ENCODE measurements around the gene OSBPL8.
A peak's percentile ranks its signal among the peaks of the same experiment; 100 is the strongest.
"Not testable (repeated sequence)": the region's sequence is repeated elsewhere in the genome, so short reads cannot be mapped to it uniquely, and the experiment has no call there.

OSBPL8 gene

DNA sequence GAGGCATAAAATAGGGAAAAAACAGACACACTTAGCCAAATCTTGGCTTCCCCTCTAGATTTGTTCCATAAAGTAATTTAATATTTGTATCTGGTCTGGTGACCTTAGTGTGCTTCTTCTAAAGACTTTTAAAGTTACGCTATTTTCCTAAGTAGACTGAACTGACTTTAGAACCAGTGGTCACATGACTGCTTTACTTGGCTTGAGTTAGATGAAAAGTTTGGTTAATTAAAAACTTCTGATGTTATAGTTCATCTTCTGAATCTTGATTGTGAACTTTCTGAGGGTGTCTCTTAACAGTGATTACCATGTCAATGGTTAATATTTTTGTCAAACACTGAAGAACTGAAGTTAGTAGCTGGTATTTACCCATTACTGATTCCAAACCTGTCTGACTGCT lies 214.0 kb downstream of the OSBPL8 start:
- no peak for DNase-seq

DNA sequence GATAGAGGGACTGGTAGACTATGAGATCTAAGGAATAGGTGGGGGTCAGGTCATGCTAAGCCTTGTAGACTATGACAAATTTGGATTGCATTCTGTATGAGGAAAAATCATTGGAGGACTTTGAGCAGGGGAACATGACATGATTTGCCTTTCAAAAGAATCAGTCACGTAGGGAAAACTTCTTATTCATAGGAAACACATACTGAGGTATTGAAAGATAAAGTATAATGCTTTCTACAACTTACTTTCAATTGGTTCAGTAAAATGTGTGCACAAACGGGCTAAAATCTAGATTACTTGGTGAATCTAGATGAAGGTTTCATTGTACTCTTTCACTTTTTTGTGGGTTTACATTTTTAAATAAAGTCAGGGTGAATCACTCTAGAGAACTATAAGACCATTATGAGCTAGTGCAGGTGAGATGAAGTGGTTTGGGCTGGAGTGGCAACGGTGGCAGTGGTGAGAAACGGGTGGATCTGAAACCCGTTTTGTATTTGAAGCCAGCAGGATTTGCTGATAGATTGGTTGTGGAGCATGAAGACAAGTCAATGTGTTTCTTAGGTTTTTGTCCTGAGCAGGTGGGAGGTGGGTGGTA lies 218.0 kb downstream of the OSBPL8 start:
- no peak for DNase-seq

DNA sequence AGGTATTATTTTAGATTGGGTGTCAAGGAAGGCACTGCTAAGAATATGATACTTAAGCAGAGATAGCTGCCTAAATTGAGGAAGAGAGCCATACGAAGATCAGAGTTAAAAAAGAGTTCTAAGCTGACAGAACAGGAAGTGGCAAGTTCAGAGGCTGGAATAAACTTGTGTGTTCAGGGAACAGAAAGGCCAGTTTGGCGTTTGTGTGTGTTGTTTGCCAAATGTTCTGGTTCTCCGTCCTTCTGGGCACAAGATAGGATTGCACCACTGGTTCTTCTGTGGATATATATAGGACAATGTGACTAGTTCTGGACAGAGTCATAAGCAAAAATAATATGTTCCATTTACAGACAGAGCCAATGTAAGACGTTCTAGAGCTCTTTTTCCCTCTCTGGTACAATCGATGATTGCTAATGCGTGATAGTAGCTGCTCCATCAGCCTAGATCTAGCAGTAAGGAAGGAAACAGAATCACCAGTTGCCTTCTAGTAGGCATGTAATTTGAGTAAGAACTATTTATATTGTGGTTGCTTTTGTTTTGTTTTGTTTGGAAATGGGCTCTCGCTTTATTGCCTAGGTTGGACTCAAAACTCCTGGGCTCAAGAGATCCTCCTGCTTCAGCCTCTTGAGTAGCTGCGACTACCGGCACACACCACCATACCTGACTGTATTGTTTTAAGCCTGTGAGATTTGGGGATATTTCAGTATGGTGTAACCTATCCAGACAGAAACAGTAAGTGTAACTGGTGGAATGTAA lies 218.7 kb downstream of the OSBPL8 start:
- DNase-seq = peak; percentile 57 to 71

DNA sequence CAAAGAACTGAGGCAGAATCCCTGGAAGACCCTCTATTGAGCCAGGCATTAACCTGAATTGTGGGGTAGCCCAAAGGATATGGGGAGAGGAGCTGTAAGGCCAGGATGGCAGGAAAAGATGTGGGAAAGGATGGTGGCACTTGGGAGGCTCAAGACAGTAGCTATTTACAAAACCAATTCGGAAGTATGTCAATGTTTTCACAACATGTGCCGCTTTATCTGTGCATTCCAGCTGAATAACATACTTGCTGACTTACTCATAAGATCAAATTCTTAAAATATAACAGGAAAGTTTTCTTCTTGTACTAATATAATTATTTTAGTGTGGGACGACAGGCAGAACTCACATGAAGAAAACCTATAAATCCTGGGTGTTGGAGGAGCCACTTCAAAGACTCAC lies 222.0 kb downstream of the OSBPL8 start:
- no peak for DNase-seq

DNA sequence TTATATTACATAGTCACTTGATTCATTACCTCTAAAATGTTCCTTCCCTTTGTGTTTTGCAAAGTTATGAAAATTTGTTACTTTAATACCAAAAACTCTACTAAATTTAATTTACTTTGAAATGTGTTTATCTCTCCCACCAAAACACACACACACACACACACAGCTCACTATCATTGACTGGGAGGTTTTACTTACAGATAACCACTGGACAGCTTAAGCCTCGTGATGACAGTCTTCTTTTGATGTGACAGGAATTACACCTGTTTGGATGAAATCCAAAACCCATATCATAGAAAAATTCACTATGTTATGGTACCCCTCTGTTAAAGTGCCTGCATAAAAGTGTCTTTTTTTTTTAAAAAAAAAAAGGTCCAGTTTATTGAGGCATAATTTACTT lies 227.0 kb downstream of the OSBPL8 start:
- DNase-seq = no peak

DNA sequence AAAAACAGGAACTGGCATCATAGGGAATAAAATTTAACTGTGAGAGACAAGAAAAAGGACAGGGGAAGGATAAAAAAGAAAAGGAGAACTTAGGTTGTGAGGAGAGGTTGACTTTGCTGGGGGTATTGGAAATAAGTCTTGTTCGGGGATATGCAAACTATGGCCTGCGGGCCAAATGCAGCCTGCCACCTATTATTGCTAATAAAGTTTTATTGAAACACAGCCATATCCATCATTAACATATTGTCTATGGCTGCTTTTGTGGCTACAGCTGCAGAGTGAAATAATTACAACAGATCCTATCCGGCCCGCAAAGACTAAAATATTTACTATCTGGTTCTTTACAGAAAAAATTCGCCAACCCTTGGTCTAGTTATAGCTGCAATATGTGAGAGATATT lies 230.0 kb downstream of the OSBPL8 start:
- no peak for DNase-seq

DNA sequence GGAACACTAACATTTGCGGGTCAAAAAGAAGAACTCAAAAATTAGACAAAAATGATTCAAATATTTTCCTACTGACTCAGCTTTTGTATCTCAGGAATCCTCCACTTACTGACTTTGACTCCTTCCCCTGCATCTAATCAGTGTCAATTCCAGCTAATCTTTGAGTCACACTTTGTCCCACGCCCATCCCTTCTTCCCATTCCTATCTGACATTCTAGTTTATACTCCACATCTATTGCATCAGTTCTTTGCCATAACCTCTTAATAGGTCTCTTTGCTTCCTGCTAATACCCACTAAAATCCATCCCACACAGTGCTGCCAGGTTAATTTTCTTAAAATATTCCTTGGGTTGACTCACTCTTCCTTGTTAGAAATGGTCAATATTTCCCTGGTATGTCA lies 230.4 kb downstream of the OSBPL8 start:
- DNase-seq = no peak

DNA sequence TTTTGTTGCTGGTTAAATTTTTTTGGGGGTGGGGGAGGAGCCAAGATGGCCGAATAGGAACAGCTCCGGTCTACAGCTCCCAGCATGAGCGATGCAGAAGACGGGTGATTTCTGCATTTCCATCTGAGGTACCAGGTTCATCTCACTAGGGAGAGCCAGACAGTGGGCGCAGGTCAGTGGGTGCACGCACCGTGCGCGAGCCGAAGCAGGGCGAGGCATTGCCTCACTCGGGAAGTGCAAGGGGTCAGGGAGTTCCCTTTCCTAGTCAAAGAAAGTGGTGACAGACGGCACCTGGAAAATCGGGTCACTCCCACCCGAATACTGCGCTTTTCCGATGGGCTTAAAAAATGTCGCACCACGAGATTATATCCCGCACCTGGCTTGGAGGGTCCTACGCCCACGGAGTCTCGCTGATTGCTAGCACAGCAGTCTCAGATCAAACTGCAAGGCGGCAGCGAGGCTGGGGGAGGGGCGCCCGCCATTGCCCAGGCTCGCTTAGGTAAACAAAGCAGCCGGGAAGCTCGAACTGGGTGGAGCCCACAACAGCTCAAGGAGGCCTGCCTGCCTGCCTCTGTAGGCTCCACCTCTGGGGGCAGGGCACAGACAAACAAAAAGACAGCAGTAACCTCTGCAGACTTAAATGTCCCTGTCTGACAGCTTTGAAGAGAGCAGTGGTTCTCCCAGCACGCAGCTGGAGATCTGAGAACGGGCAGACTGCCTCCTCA lies 239.8 kb downstream of the OSBPL8 start:
- DNase-seq = not testable (repeated sequence)

DNA sequence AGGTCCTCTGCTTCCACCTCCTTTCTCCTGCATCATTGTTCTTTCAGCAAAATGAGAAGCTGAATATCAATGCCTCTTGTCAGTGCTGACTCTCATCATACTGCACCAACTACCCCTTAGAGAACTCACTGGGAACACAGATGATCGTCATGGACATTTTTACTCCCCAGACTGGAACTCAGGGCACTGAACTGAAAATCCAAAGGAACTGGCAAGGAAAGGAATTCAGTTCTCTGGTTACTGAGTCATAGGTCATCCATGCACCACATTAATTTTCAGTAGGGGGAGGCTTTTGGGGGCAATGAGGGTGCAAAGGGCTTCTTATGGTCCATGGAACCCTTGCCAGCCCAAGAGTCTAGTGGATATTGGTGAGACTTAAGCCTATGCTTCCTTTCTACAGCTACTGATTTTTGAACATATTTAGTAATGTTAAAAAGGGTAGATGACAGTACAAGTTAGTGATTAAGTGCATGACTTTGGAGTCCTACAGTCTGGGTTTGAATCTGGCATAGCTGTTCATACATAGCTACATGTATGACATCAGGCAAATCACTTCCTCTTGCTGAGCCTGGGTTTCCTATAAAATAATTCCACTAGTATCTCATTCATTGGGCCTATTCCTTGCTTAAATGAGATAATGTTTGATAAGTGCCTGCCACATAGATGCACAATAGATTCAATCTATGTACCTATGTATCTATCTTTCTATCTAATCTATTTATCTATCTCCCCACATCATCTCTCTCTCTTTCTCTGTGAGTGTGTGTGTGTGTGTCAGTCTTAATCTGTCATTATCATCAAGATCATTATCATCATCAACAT lies 240.6 kb downstream of the OSBPL8 start:
- DNase-seq = no peak

DNA sequence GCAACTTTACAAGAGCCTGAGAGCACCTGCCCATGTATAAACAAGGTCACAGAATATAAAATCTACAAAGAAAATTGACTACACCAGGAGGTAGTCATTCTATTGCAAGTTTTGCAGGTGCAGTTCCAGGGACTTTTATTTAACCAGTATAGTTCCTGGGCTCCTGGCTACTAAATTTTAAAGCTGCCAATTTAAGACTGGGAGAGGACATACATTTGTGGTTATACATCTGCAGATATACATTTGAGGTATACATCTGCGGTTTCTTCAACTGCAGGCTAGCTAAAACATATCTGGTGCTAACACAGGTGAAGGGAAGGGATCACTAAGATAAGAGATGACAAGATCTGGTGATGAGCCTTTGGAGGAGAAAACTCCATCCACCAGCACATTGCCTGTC lies 241.6 kb downstream of the OSBPL8 start:
- no peak for DNase-seq

DNA sequence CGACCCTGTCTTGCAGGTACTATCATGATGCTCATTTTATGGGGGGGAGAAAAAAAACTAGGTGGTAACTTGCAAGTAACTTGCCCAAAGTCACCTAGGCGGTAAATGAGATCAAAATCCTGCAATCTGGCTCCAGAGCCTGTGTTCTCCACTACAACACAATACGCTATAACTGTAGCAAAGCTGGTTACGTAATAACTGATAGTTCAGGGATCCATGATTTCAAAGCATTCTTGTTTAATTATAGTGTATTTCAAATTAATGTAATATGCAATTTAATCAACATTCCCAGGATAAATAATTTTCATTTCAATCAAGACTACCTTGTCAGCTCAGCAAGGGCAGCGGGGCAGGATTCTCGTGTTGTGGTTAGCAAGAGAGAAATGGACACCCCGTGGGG lies 243.1 kb downstream of the OSBPL8 start:
- DNase-seq = no peak

DNA sequence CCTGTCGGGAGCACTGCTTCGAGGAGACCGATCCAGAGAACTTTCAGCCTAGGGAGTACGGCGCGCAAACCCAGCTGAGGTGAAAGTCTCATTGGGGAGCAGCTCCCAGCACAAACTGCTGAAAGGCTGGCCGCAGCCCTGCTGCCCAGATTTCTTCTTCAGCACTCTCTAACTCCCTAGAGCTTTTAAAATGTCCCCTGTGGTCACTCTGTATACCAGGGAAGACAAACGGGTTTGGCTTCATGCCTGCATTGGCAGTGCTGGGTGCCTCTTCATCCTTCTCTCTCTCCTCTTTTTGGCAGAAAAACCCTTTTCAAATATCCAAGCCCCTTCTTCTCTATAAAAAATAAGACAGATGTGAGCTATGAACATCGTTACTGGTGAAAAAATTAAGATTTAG lies 246.3 kb downstream of the OSBPL8 start:
- no peak for DNase-seq

DNA sequence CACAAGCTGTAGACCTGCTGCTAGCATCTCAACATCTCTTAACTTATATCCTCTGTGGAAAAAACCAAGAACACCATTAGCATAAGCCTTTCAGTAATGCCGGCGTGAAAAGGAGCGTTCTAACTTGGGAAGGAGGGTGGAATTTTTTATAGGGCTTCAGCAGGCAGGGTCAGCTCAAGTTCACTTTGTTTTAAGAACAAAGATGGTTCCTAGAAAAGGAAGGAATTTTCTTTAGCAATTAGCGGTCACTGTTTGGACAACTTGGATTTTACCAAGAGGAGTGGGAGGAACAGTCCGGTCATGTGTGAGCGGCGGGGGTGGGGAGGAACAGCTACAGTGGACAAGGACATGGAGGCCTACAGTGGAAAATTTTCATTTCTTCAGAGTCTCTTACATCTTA lies 247.3 kb downstream of the OSBPL8 start:
- DNase-seq = no peak

DNA sequence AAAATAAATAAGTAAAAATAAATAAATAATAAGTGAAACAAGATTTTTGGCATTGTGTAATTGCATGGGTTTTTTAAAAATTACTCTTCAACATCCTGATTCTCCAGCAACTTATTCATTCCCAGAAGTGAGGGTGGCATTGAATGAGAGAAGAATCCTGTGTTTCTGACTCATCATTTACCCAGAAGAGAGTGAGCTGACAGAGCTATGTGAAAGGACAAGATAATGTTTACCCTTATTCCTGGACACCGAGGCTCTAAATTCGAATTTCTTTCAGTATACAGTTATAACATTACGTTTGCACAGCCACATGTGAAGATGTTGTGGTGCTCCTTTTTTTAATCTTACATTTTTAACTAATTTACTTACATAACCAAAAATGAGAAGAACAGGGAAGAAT lies 247.8 kb downstream of the OSBPL8 start:
- no peak for DNase-seq

DNA sequence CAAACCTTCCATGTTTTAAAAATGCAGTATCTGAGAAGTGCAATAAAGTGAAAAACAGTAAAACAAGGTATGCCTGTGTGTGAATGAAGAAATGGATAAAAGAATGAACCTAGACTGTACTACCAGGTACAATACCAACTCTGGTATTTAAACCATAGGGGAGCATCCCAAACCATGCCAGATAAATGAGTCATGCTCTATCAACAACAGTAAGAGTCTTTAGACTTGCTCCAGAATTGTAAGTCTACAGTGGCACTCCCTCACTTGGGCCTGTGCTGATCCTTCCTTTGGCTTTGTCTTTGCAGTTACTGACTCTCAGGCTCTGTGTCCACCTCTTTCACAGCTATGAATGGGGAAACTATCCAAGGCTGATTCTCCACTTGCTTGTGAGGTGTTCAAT lies 249.5 kb downstream of the OSBPL8 start:
- no peak for DNase-seq

DNA sequence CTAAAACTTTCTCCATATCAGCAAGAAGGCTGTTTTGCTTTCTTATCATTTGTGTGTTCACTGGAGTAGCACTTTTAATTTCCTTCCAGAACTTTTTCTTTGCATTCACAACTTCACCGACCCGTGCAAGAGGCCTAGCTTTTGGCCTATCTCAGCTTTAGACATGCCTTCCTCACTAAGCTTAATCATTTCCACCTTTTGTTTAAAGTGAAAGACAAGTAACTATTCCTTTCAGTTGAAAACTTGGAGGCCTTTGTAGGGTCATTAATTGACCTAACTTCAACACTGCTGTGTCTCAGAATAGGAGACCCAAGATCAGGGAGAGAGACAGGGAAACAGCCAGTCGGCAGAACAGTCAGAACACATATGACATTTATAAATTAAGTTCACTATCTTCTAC lies 250.7 kb downstream of the OSBPL8 start:
- no peak for DNase-seq

DNA sequence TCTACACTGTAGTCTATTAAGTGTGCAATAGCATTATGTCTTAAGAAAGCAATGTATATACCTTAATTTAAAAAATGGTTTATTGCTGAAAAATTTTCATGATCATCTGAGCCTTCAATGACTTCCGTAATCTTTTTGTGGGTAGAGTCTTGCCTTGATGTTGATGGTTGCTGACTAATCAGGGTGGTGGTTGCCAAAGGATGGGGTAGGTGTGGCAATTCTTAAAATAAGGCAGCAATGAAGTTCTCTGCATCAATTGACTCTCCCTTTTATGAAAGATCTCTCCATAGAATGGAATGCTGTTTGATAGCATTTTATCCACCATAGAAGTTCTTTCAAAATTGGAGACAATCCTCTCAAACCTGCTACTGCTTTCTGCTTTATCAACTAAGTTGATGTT lies 252.5 kb downstream of the OSBPL8 start:
- DNase-seq = no peak

DNA sequence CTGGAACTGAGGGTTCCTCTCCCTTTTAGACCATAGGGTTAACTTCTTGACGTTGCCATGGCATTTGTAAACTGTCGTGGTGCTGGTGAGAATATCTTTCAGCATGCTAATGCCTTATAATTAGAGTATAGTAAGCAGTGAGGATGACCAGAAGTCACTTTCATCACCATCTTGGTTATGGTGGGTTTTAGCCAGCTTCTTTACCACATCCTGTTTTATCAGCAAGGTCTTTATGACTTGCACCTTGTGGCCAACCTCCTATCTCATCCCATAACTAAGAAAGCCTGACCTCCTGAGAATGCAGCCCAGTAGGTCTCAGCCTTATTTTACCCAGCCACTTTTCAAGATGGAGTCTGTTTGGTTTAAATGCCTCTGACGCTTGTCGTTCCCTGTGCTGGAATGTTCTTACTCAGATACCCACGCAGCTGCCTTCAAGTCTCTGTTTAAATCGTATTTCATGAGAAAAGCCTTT lies 255.5 kb downstream of the OSBPL8 start:
- DNase-seq = no peak

DNA sequence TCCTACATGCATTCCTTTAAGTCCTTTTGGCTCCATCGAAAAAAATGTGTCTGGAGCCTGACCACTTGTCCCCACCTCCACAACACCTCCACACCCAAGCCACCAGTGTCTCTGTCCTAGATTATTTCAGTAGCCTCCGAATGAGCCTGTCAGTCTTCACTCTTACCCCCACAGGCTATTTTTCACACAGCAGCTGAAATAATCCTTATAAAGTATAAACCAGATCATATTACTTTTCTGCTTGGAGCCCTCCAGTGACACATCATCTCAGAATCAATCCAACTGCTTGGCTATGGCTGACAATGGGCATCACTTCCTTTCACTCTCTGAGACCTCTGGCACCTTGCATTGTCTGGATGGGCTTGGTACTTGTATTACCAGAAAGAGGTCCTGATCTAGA lies 256.2 kb downstream of the OSBPL8 start:
- no peak for DNase-seq
